Measurements from ENCODE around the gene PVR. TPM values are rescaled to one million over a fixed set of nuclear protein-coding genes. Genes with fewer than 3 reads are reported as not detected.

The PVR gene
- total RNA-seq, 2 donors from 2014 or later, result 21.2 to 31.6 TPM

- Histone ChIP-seq H3K36me3 (ENCODE audit: control insufficient read depth, insufficient read depth, low read length) (no peaks in the 10 kb centered on the region), H3K27ac (ENCODE audit: low read depth, low read length) (no peak overlapping the region), H3K27me3 (ENCODE audit: control insufficient read depth, insufficient read depth, low read length, poor library complexity, severe bottlenecking) (no peaks in the 10 kb centered on the region), H3K9me3 (ENCODE audit: control insufficient read depth, low read length) (no peaks in the 10 kb centered on the region), H3K4me1 (ENCODE audit: control insufficient read depth, insufficient read depth, low read length) (no peaks in the 10 kb centered on the region), H3K4me3 (ENCODE audit: low read length) (no peak overlapping the region), H3K9ac (ENCODE audit: extremely low read depth, low read length, poor library complexity, severe bottlenecking) (no peak overlapping the region)
- Mint-ChIP-seq H3K4me1 (peaks cover 8% of the 10 kb centered on the region), H3K4me3 (no peak overlapping the region), H3K9me3 (no peaks in the 10 kb centered on the region), H3K36me3 (ENCODE audit: low read depth) (no peaks in the 10 kb centered on the region), H3K27ac (peak overlapping the region; percentile 6), H3K27me3 (ENCODE audit: insufficient read depth) (peaks cover 2% of the 10 kb centered on the region)
- WGBS, 2 experiments (ENCODE audit: insufficient coverage in 1 of 2, insufficient read length in 1 of 2), result 69 to 78% methylated on average over 18 to 25 of the region's 25 CpGs
- peak; percentile 78 for DNase-seq
- no peak for TF ChIP-seq CTCF (conservative IDR thresholded peaks at IDR 0.05)
These were observed 41.5 kb downstream of the PVR start for GRCh38 chr19:44684892-44685863.

- Mint-ChIP-seq H3K27ac (no peak overlapping the region), H3K9me3 (no peaks in the 10 kb centered on the region), H3K4me3 (no peak overlapping the region), H3K4me1 (peaks cover 8% of the 10 kb centered on the region), H3K27me3 (ENCODE audit: insufficient read depth) (peaks cover 2% of the 10 kb centered on the region), H3K36me3 (ENCODE audit: low read depth) (no peaks in the 10 kb centered on the region)
- DNase-seq, result no peak
- Histone ChIP-seq H3K4me1 (ENCODE audit: control insufficient read depth, insufficient read depth, low read length) (no peaks in the 10 kb centered on the region), H3K36me3 (ENCODE audit: control insufficient read depth, insufficient read depth, low read length) (no peaks in the 10 kb centered on the region), H3K9ac (ENCODE audit: extremely low read depth, low read length, poor library complexity, severe bottlenecking) (no peak overlapping the region), H3K9me3 (ENCODE audit: control insufficient read depth, low read length) (no peaks in the 10 kb centered on the region), H3K4me3 (ENCODE audit: low read length) (no peak overlapping the region), H3K27ac (ENCODE audit: low read depth, low read length) (no peak overlapping the region), H3K27me3 (ENCODE audit: control insufficient read depth, insufficient read depth, low read length, poor library complexity, severe bottlenecking) (no peaks in the 10 kb centered on the region)
- no peak for TF ChIP-seq CTCF (conservative IDR thresholded peaks at IDR 0.05)
- 91 to 95% methylated on average over 2 to 4 of the region's 4 CpGs for WGBS, 2 experiments (ENCODE audit: insufficient coverage in 1 of 2, insufficient read length in 1 of 2)
These were observed 42.2 kb downstream of the PVR start for GRCh38 chr19:44685877-44686276.

- no peak for TF ChIP-seq CTCF (conservative IDR thresholded peaks at IDR 0.05)
These were observed 43.2 kb downstream of the PVR start for GRCh38 chr19:44686896-44687295.

More at GRCh38 chr19:44686896-44687295, 43.2 kb downstream of the PVR start:
- Mint-ChIP-seq H3K27me3 (ENCODE audit: insufficient read depth) (peaks cover 2% of the 10 kb centered on the region), H3K4me1 (peaks cover 8% of the 10 kb centered on the region), H3K27ac (no peak overlapping the region), H3K4me3 (no peak overlapping the region), H3K9me3 (no peaks in the 10 kb centered on the region), H3K36me3 (ENCODE audit: low read depth) (no peaks in the 10 kb centered on the region)
- Histone ChIP-seq H3K27ac (ENCODE audit: low read depth, low read length) (no peak overlapping the region), H3K4me3 (ENCODE audit: low read length) (no peak overlapping the region), H3K9ac (ENCODE audit: extremely low read depth, low read length, poor library complexity, severe bottlenecking) (no peak overlapping the region), H3K4me1 (ENCODE audit: control insufficient read depth, insufficient read depth, low read length) (no peaks in the 10 kb centered on the region), H3K27me3 (ENCODE audit: control insufficient read depth, insufficient read depth, low read length, poor library complexity, severe bottlenecking) (no peaks in the 10 kb centered on the region), H3K36me3 (ENCODE audit: control insufficient read depth, insufficient read depth, low read length) (no peaks in the 10 kb centered on the region), H3K9me3 (ENCODE audit: control insufficient read depth, low read length) (no peaks in the 10 kb centered on the region)
- 94 to 95% methylated on average over 4 of the region's 4 CpGs for WGBS, 2 experiments (ENCODE audit: insufficient coverage in 1 of 2, insufficient read length in 1 of 2)
- DNase-seq, result no peak

All from endodermal cell (in vitro differentiated cells).